ENCODE results near the gene SDK2.

GRCh38 chr17:73546114-73546513 is 98.1 kb downstream of the SDK2 start:
- TF ChIP-seq CTCF (conservative IDR thresholded peaks at IDR 0.05; ENCODE audit: low read depth in 2 of 2) (no peak), EZH2 (IDR thresholded peaks at IDR 0.05; ENCODE audit: low read depth, unreplicated experiment) (no peak), EZH2phosphoT487 (IDR thresholded peaks at IDR 0.05; ENCODE audit: unreplicated experiment) (no peak), ETS1 (IDR thresholded peaks at IDR 0.05) (no peak), ZNF114 (CRISPR knock-in tag; IDR thresholded peaks at IDR 0.05) (no peak), REST (IDR thresholded peaks at IDR 0.05; ENCODE audit: unreplicated experiment) (no peak)
